NK-92 treated with Interleukin-12 subunit alpha and Interleukin-12 subunit beta, amount 100 ng/mL, for 24 hours (cell line): ENCODE results near the gene CENPT.
"Not testable (repeated sequence)": the region's sequence is repeated elsewhere in the genome, so short reads cannot be mapped to it uniquely, and the experiment has no call there.

ENCODE experiments used
- DNase-seq: peaks from one replicate; lab custom pipeline; 2025; lab: John Stamatoyannopoulos, UW

Gene CENPT

GRCh38 chr16:67873435-67874370 lies 26.2 kb upstream of the CENPT start:
- DNase-seq = no peak

GRCh38 chr16:67872631-67873434 lies 25.3 kb upstream of the CENPT start, which contains the start of gene EDC4:
Gene EDC4, plus strand, starts transcription at chr16:67873052. Its CDS starts 210 bp downstream, at chr16:67873262.
- peak; percentile 68 for DNase-seq

- DNase-seq = no peak
Observed at GRCh38 chr16:67872131-67872630, 24.7 kb upstream of the CENPT start.

- DNase-seq = no peak
Observed at GRCh38 chr16:67871256-67871655, 23.8 kb upstream of the CENPT start.

- no peak for DNase-seq
Observed at GRCh38 chr16:67869653-67870052, 22.2 kb upstream of the CENPT start.

GRCh38 chr16:67868290-67868689 lies 20.8 kb upstream of the CENPT start:
- DNase-seq = no peak

- no peak for DNase-seq
Observed at GRCh38 chr16:67865318-67865717, 17.8 kb upstream of the CENPT start.

- DNase-seq = no peak
Observed at GRCh38 chr16:67864594-67864993, 17.1 kb upstream of the CENPT start.

GRCh38 chr16:67864044-67864443 lies 16.6 kb upstream of the CENPT start:
- not testable (repeated sequence) for DNase-seq

GRCh38 chr16:67862623-67863583 lies 15.4 kb upstream of the CENPT start:
- no peak for DNase-seq

GRCh38 chr16:67861877-67862276 lies 14.4 kb upstream of the CENPT start:
- DNase-seq = no peak

- no peak for DNase-seq
Observed at GRCh38 chr16:67860589-67861398, 13.3 kb upstream of the CENPT start.

GRCh38 chr16:67858500-67858899 lies 11.0 kb upstream of the CENPT start:
- DNase-seq = no peak

GRCh38 chr16:67857547-67858233 lies 10.2 kb upstream of the CENPT start:
- DNase-seq = peak; percentile 10

- no peak for DNase-seq
Observed at GRCh38 chr16:67856927-67857546, 9.5 kb upstream of the CENPT start.

- DNase-seq = no peak
Observed at GRCh38 chr16:67855789-67856188, 8.3 kb upstream of the CENPT start.

- no peak for DNase-seq
Observed at GRCh38 chr16:67853670-67854069, 6.2 kb upstream of the CENPT start.

- DNase-seq = no peak
Observed at GRCh38 chr16:67848118-67848517, 625 bp upstream of the CENPT start.

- peak; percentile 90 for DNase-seq
Observed at GRCh38 chr16:67846320-67847063, 1.0 kb downstream of the CENPT start, which contains the start of gene NUTF2. Gene NUTF2, plus strand, starts transcription at chr16:67846933. Its CDS starts 18,198 bp downstream, at chr16:67865131.
